Measurements from ENCODE around the gene FBXO36. TPM values are rescaled to one million over a fixed set of nuclear protein-coding genes. Genes with fewer than 3 reads are reported as not detected.

Gene FBXO36
- total and polyA plus RNA-seq, 2 of the 13 experiments (the other 11 are each of a cell fraction or from before 2014, with no cell fraction given), result 2.8 TPM

GRCh38 chr2:229921101-229921891 lies 1.0 kb upstream of the FBXO36 start (continued):
- TF ChIP-seq MYNN (CRISPR knock-in tag; IDR thresholded peaks at IDR 0.05; ENCODE audit: low read depth) (no peak; the same call in 1 of the 2 replicates), ZNF292 (CRISPR knock-in tag; IDR thresholded peaks at IDR 0.05; ENCODE audit: borderline replicate concordance, low read depth) (no peak), HOXA7 (CRISPR knock-in tag; IDR thresholded peaks at IDR 0.05) (no peak), NR0B2 (CRISPR knock-in tag; IDR thresholded peaks at IDR 0.05) (no peak), ZNF704 (CRISPR knock-in tag; IDR thresholded peaks at IDR 0.05; ENCODE audit: borderline replicate concordance) (peak; percentile 19; the same call in 1 of the 2 replicates), ZSCAN30 (CRISPR knock-in tag; IDR thresholded peaks at IDR 0.05) (no peak), RERE (CRISPR knock-in tag; IDR thresholded peaks at IDR 0.05; ENCODE audit: low read depth) (no peak), DZIP1 (CRISPR knock-in tag; IDR thresholded peaks at IDR 0.05) (no peak), ELK4 (CRISPR knock-in tag; IDR thresholded peaks at IDR 0.05; ENCODE audit: borderline replicate concordance) (no peak), TFAP4 (IDR thresholded peaks at IDR 0.05; ENCODE audit: borderline replicate concordance, low read depth) (no peak), ZNF572 (CRISPR knock-in tag; IDR thresholded peaks at IDR 0.05) (no peak), SETDB1 (CRISPR knock-in tag; IDR thresholded peaks at IDR 0.05; ENCODE audit: borderline replicate concordance) (no peak), ZNF549 (CRISPR knock-in tag; IDR thresholded peaks at IDR 0.05) (no peak)

Data from HepG2 (cell line).